GM10248 (cell line): ENCODE results near the gene FCF1.

Source experiments
- CTCF ChIA-PET: fragments of 300-600 bp; sonication (Branson Sonifier 250); formaldehyde crosslinking; extraction: SDS; loops from one replicate; lab custom pipeline; 2021; ENCODE audit warnings: antibody characterized with exemption; lab: Yijun Ruan, JAX
- POLR2A ChIA-PET: fragments of 350-650 bp; sonication (Branson Sonifier 250); formaldehyde crosslinking; extraction: SDS; loops from one replicate; lab custom pipeline; 2020; ENCODE audit warnings: antibody characterized with exemption; lab: Yijun Ruan, JAX
- DNase-seq: peaks from one replicate; pipeline ENCODE4 v3.0.0; 2012; ENCODE audit errors: extremely low spot score
- CTCF ChIP-seq: IDR thresholded peaks from 2 replicates; pipeline ENCODE4 v1.5.1; 2012; ENCODE audit warnings: mild to moderate bottlenecking, low read depth; ENCODE audit errors: extremely low read depth, missing control alignments, control extremely low read depth

The FCF1 gene

GRCh38 chr14:74684434-74684833 is 28.5 kb upstream of the FCF1 start:
- no peak for TF ChIP-seq CTCF
- ChIA-PET POLR2A (no interaction called here), CTCF (interaction anchor here (0.6 to 2.0 kb wide), 5 partner anchors 9 to 75 kb away, joined by 3 to 6 read pairs (median 3); no protein-coding TSS in a partner anchor)
- peak; percentile 59 for DNase-seq

- TF ChIP-seq CTCF, result no peak
- ChIA-PET CTCF (interaction anchor here (1.2 to 1.8 kb wide), 4 partner anchors 8 to 73 kb away, joined by 3 to 4 read pairs (median 3); no protein-coding TSS in a partner anchor), POLR2A (no interaction called here)
- DNase-seq, result no peak
Observed at GRCh38 chr14:74685056-74685455, 27.9 kb upstream of the FCF1 start.

GRCh38 chr14:74685921-74686678 is 26.8 kb upstream of the FCF1 start:
- ChIA-PET POLR2A (no interaction called here), CTCF (interaction anchor here (1.0 to 1.4 kb wide), 3 partner anchors 19 to 72 kb away, joined by 3 read pairs; no protein-coding TSS in a partner anchor)

GRCh38 chr14:74691456-74691855 is 21.5 kb upstream of the FCF1 start:
- no peak for TF ChIP-seq CTCF
- ChIA-PET POLR2A (no interaction called here), CTCF (no interaction called here)
- DNase-seq, result no peak

More at GRCh38 chr14:74685921-74686678, 26.8 kb upstream of the FCF1 start:
- no peak for DNase-seq
- no peak for TF ChIP-seq CTCF

GRCh38 chr14:74693191-74693590 is 19.8 kb upstream of the FCF1 start:
- CTCF ChIA-PET, result interaction anchor here (1.0 to 1.2 kb wide), 2 partner anchors 9 to 13 kb away, joined by 3 to 4 read pairs; no protein-coding TSS in a partner anchor
- DNase-seq, result no peak
- POLR2A ChIA-PET, result no interaction called here
- TF ChIP-seq CTCF, result no peak

- no peak for TF ChIP-seq CTCF
- CTCF ChIA-PET, result interaction anchor here (1.1 kb wide), 1 partner anchor 11 kb away, joined by 4 read pairs; no protein-coding TSS in a partner anchor
- DNase-seq, result no peak
- POLR2A ChIA-PET, result interaction anchor here (0.6 kb wide), 1 partner anchor 187 kb away, joined by 6 read pairs; no protein-coding TSS in a partner anchor
Observed at GRCh38 chr14:74695406-74695805, 17.5 kb upstream of the FCF1 start.
